HG03196 (cell line): ENCODE results near the gene BAHCC1.

Source experiments
- ATAC-seq: cut with Tn5 transposase; IDR thresholded peaks from one replicate; pipeline ENCODE4 v1.9.1; 2021; ENCODE audit not compliant: unreplicated experiment

The BAHCC1 gene

GRCh38 chr17:81489012-81489997 is 94.0 kb downstream of the BAHCC1 start:
- no peak for ATAC-seq

- ATAC-seq, result no peak
Measured at GRCh38 chr17:81489998-81490992, 95.0 kb downstream of the BAHCC1 start.

- no peak for ATAC-seq
Measured at GRCh38 chr17:81491181-81491581, 95.9 kb downstream of the BAHCC1 start.

- ATAC-seq, result no peak
Measured at GRCh38 chr17:81491761-81492160, 96.5 kb downstream of the BAHCC1 start.

GRCh38 chr17:81492202-81492601 is 96.9 kb downstream of the BAHCC1 start:
- no peak for ATAC-seq

- ATAC-seq, result no peak
Measured at GRCh38 chr17:81492706-81493105, 97.4 kb downstream of the BAHCC1 start.

- no peak for ATAC-seq
Measured at GRCh38 chr17:81493198-81494038, 98.2 kb downstream of the BAHCC1 start.

GRCh38 chr17:81494626-81495377 is 99.5 kb downstream of the BAHCC1 start:
- no peak for ATAC-seq

GRCh38 chr17:81498953-81499600 is 103.8 kb downstream of the BAHCC1 start:
- no peak for ATAC-seq

- no peak for ATAC-seq
Measured at GRCh38 chr17:81499601-81499970, 104.3 kb downstream of the BAHCC1 start.

GRCh38 chr17:81500047-81500446 is 104.8 kb downstream of the BAHCC1 start:
- ATAC-seq, result no peak

- no peak for ATAC-seq
Measured at GRCh38 chr17:81502471-81503017, 107.3 kb downstream of the BAHCC1 start.

- ATAC-seq, result no peak
Measured at GRCh38 chr17:81503619-81504018, 108.4 kb downstream of the BAHCC1 start.

- no peak for ATAC-seq
Measured at GRCh38 chr17:81508639-81509206, 113.5 kb downstream of the BAHCC1 start.

GRCh38 chr17:81509207-81509971 is 114.1 kb downstream of the BAHCC1 start:
- no peak for ATAC-seq

- no peak for ATAC-seq
Measured at GRCh38 chr17:81509972-81510784, 114.9 kb downstream of the BAHCC1 start.
